Pancreas (tissue), 10 donors: ENCODE measurements around the gene DTD1. TPM values are rescaled to one million over a fixed set of nuclear protein-coding genes. Genes with fewer than 3 reads are reported as not detected.

ENCODE experiments used
- ATAC-seq, 4 donors: fragments of 200-7000 bp; cut with Tn5 transposase; one replicate each; pipeline versions ENCODE4 v1.8.0 to v1.9.1; 2020; ENCODE audit warnings: mild to moderate bottlenecking in 4 of 4, moderate library complexity in 4 of 4
- DNase-seq, 6 donors: peaks; one replicate each; pipeline ENCODE4 v3.0.0-alpha.2; 2020
- FAIRE-seq: peaks from 2 replicates; lab custom pipeline; 2012; peaks lifted over from hg19 to GRCh38; lab: Jason Lieb, UNC
- H3K27ac ChIP-seq, 4 donors: fragments of 200-600 bp; sonication (generic); 1 replicate in 3 of 4; 2 replicates in 1 of 4; pipeline versions ENCODE4 v1.5.0 to v1.8.0; 2020
- H3K27me3 ChIP-seq, 4 donors: fragments of 200-600 bp; one replicate each; pipeline ENCODE4 v1.8.0; 2021
- H3K36me3 ChIP-seq, 3 donors: fragments of 200-600 bp; sonication (generic) in 1 of 3; one replicate each; pipeline versions ENCODE4 v1.5.0 to v1.8.0; 2020 to 2021
- H3K4me1 ChIP-seq, 3 donors: fragments of 200-600 bp; one replicate each; pipeline ENCODE4 v1.8.0; 2021
- H3K4me3 ChIP-seq, 4 donors: fragments of 200-600 bp; sonication (generic) in 2 of 4; one replicate each; pipeline versions ENCODE4 v1.5.0 to v1.8.0; 2020 to 2021
- H3K9me3 ChIP-seq, 4 donors: fragments of 200-600 bp; one replicate each; pipeline ENCODE4 v1.8.0; 2021
- CTCF ChIP-seq, 4 donors: fragments of 200-600 bp; sonication (generic) in 3 of 4; IDR thresholded peaks; one replicate each; pipeline versions ENCODE4 v1.5.0 to v1.8.0; 2021; ENCODE audit warnings: antibody characterized with exemption in 4 of 4
- WGBS, 2 donors: extraction: QIAGEN DNeasy Blood & Tissue Kit; methylation state at CpG; one replicate each; pipeline ENCODE4 v1.1.7; 2013; 5-methylcytosine and 5-hydroxymethylcytosine counted together
- intact Hi-C, 3 donors: fragments of 100-400 bp; cut with DNase I; formaldehyde crosslinking; loops; one replicate each; pipeline versions ENCODE4 v1.11.1 to v1.14.2; 2022
- polyA plus RNA-seq, 2 donors: library from polyadenylated mRNA; stranded (reverse); fragments of 200-250 nt; gene quantifications; one replicate each; pipeline ENCODE4 v1.2.3, GENCODE V29; 2013
- total RNA-seq, 6 donors: library from RNA; stranded (reverse); fragmentation: NEBNext Ultra II Directional in 4 of 6; extraction: Animal tissue kit (Norgen Biotek cat#: 25700) in 4 of 6; gene quantifications; one replicate each; pipeline versions ENCODE4 v1.2.1 to v1.2.4, GENCODE V29; 2021 to 2023
- donor health status: healthy with polysubstance abuse.
- donor health status: DM: no; HTN: no; CAD: no; lungs with moderate emphysema.
- donor health status: DM: no; HTN: no; CAD: no.
- donor health status: control.
- donor health status: control.
- donor health status: Bipolar disorder and iron deficiency.
- donor health status: DM: yes; HTN: yes; CAD: no.
- donor health status: DM: no; HTN: no; CAD: no.
- donor health status: DM: no; HTN: no; CAD: no.
- donor health status: DM: yes; HTN: yes; CAD: no.

DTD1 gene
- total and polyA plus RNA-seq, 8 donors: 7.4 to 20.6 (median 12.1) TPM

GRCh38 chr20:18734525-18735189 is 146.8 kb downstream of the DTD1 start:
- DNase-seq (no peak), FAIRE-seq (no peak), ATAC-seq (no peak)
- Histone ChIP-seq H3K36me3 (no peaks in the 10 kb centered on the region), H3K9me3 (no peaks in the 10 kb centered on the region), H3K4me1 (no peaks in the 10 kb centered on the region), H3K27ac (no peak overlapping the region), H3K4me3 (no peak overlapping the region), H3K27me3 (no peaks in the 10 kb centered on the region)
- no peak for TF ChIP-seq CTCF (IDR thresholded peaks at IDR 0.05)
- WGBS, 2 donors: 88 to 92% methylated on average over 6 of the region's 6 CpGs
- intact Hi-C loops: no loop called here

- 93 to 100% methylated on average over 4 of the region's 4 CpGs for WGBS, 2 donors
- no peak for ATAC-seq
- H3K27me3 ChIP-seq: no peaks in the 10 kb centered on the region
- no peak for DNase-seq
- no peaks in the 10 kb centered on the region for H3K9me3 ChIP-seq
- FAIRE-seq: no peak
- no peak overlapping the region for H3K4me3 ChIP-seq
- no peak for TF ChIP-seq CTCF (IDR thresholded peaks at IDR 0.05)
- H3K36me3 ChIP-seq: no peaks in the 10 kb centered on the region
- intact Hi-C loops: no loop called here
- H3K27ac ChIP-seq: no peak overlapping the region
- H3K4me1 ChIP-seq: no peaks in the 10 kb centered on the region
Observed at GRCh38 chr20:18737140-18737539, 149.3 kb downstream of the DTD1 start.

DNA sequence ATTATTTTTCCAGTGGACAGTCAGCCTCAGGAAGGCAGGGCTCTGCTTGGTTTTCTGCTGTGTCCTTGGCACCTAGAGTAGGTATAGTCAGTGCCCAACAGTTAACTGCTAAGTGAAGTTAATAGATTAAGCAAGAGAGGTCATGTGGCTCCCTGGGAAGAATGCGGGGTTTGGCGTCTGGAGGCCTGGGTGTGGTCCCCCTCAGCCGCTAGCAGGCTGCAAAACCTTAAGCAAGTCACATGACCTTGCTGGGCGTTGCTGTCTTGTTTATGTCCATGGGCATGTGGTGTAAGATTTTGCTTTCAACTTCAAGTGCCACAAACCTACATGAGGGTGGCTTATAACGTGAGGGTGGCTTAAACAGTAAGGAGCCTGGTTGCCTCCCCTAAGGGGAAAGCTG is 150.2 kb downstream of the DTD1 start:
- Histone ChIP-seq H3K27me3 (no peaks in the 10 kb centered on the region), H3K4me3 (no peak overlapping the region), H3K9me3 (no peaks in the 10 kb centered on the region), H3K27ac (no peak overlapping the region), H3K4me1 (no peaks in the 10 kb centered on the region), H3K36me3 (no peaks in the 10 kb centered on the region)
- no peak for FAIRE-seq
- no peak for ATAC-seq
- no peak for TF ChIP-seq CTCF (IDR thresholded peaks at IDR 0.05)
- WGBS, 2 donors: 94% methylated on average over 5 of the region's 5 CpGs
- intact Hi-C loops: no loop called here
- no peak for DNase-seq

GRCh38 chr20:18738888-18739287 is 151.0 kb downstream of the DTD1 start:
- FAIRE-seq: no peak
- WGBS, 2 donors: 98% methylated on average over 2 of the region's 2 CpGs
- no peak for TF ChIP-seq CTCF (IDR thresholded peaks at IDR 0.05)
- Histone ChIP-seq H3K9me3 (no peaks in the 10 kb centered on the region), H3K4me1 (no peaks in the 10 kb centered on the region), H3K27me3 (no peaks in the 10 kb centered on the region), H3K27ac (no peak overlapping the region), H3K36me3 (no peaks in the 10 kb centered on the region), H3K4me3 (no peak overlapping the region)
- intact Hi-C loops: no loop called here
- ATAC-seq: no peak
- no peak for DNase-seq

GRCh38 chr20:18739751-18740166 is 151.9 kb downstream of the DTD1 start:
- intact Hi-C loops: no loop called here
- Histone ChIP-seq H3K27me3 (no peaks in the 10 kb centered on the region), H3K4me3 (no peak overlapping the region), H3K9me3 (no peaks in the 10 kb centered on the region), H3K36me3 (peaks cover 0 to 1% (median 0%) of the 10 kb centered on the region in 3 donors), H3K27ac (no peak overlapping the region), H3K4me1 (no peaks in the 10 kb centered on the region)
- WGBS, 2 donors: 60 to 64% methylated on average over 4 of the region's 4 CpGs
- no peak for FAIRE-seq
- no peak for TF ChIP-seq CTCF (IDR thresholded peaks at IDR 0.05)
- ATAC-seq: peak in 2 of 4 donors; percentile 25 to 33
- no peak for DNase-seq
